Neural cell (in vitro differentiated cells): ENCODE results near the gene INPP5A. TPM values are rescaled to one million over a fixed set of nuclear protein-coding genes. Genes with fewer than 3 reads are reported as not detected.

Experiments
- H2AFZ ChIP-seq: fragments of 200-600, 300-800 bp; sonication (generic), shearing (Covaris generic); 2 replicates; pipeline ENCODE4 v1.6.0; 2014; ENCODE audit warnings: low read depth, mild to moderate bottlenecking, antibody characterized with exemption, low read length, moderate library complexity
- H3F3A ChIP-seq: fragments of 200-600 bp; shearing (Covaris generic); 2 replicates; pipeline ENCODE4 v1.6.1; 2016; ENCODE audit warnings: mild to moderate bottlenecking, moderate library complexity, mixed read lengths, antibody characterized with exemption, low read length; ENCODE audit not compliant: insufficient read depth, poor library complexity, severe bottlenecking
- H3K27ac ChIP-seq: fragments of 200-600, 300-800 bp; sonication (generic), shearing (Covaris generic); 2 replicates; pipeline ENCODE4 v1.5.1; 2014; ENCODE audit warnings: mild to moderate bottlenecking, low read length, moderate library complexity
- H3K27me3 ChIP-seq: fragments of 300-800, 200-600 bp; sonication (generic), shearing (Covaris generic); 2 replicates; pipeline ENCODE4 v1.6.0; 2014; ENCODE audit warnings: mild to moderate bottlenecking, low read depth, low read length, moderate library complexity; ENCODE audit not compliant: insufficient read depth
- H3K36me3 ChIP-seq: fragments of 300-800, 200-600 bp; sonication (generic), shearing (Covaris generic); 2 replicates; pipeline ENCODE4 v1.5.1; 2014; ENCODE audit warnings: mild to moderate bottlenecking, antibody characterized with exemption, low read length, moderate library complexity; ENCODE audit not compliant: insufficient read depth
- H3K4me2 ChIP-seq: fragments of 300-800, 200-600 bp; sonication (generic), shearing (Covaris generic); 2 replicates; pipeline ENCODE4 v1.6.0; 2014; ENCODE audit warnings: mild to moderate bottlenecking, low read length
- H3K4me3 ChIP-seq: fragments of 300-800, 200-600 bp; sonication (generic), shearing (Covaris generic); 2 replicates; pipeline ENCODE4 v1.5.1; 2014; ENCODE audit warnings: mild to moderate bottlenecking, low read length, moderate library complexity
- H3K79me2 ChIP-seq: fragments of 200-600 bp; shearing (Covaris generic); replicated peaks from 2 replicates; pipeline ENCODE4 v1.6.0; 2014; ENCODE audit warnings: mild to moderate bottlenecking, low read length, moderate library complexity; ENCODE audit not compliant: insufficient read depth
- H3K9ac ChIP-seq: fragments of 300-800, 200-600 bp; sonication (generic), shearing (Covaris generic); 2 replicates; pipeline ENCODE4 v1.6.1; 2016; ENCODE audit warnings: mild to moderate bottlenecking, low read length, mixed read lengths
- H3K9me2 ChIP-seq: fragments of 200-600 bp; shearing (Covaris generic); 2 replicates; pipeline ENCODE4 v1.6.1; 2016; ENCODE audit warnings: mild to moderate bottlenecking, low read length, mixed read lengths; ENCODE audit not compliant: insufficient read depth
- H3K9me3 ChIP-seq: fragments of 200-600, 300-800 bp; sonication (generic), shearing (Covaris generic); 2 replicates; pipeline ENCODE4 v1.6.1; 2016; ENCODE audit warnings: mild to moderate bottlenecking, mixed run types, low read length, moderate library complexity, mixed read lengths
- H4K20me1 ChIP-seq: fragments of 200-600 bp; shearing (Covaris generic); 2 replicates; pipeline ENCODE4 v1.6.1; 2016; ENCODE audit warnings: mild to moderate bottlenecking, mixed run types; ENCODE audit not compliant: insufficient read depth
- EP300 ChIP-seq: fragments of 450-650 bp; conservative IDR thresholded peaks from 2 replicates; pipeline ENCODE4 v1.6.1; 2014; ENCODE audit warnings: antibody characterized with exemption, mild to moderate bottlenecking, moderate library complexity; ENCODE audit not compliant: poor library complexity, severe bottlenecking
- EZH2 ChIP-seq: fragments of 200-600, 300-800 bp; shearing (Covaris generic), sonication (generic); IDR thresholded peaks from 2 replicates; pipeline ENCODE4 v1.6.1; 2014; ENCODE audit warnings: antibody characterized with exemption, low read length, borderline replicate concordance, mild to moderate bottlenecking; ENCODE audit not compliant: insufficient read depth, poor library complexity, severe bottlenecking
- MXI1 ChIP-seq: fragments of 450-650 bp; conservative IDR thresholded peaks from 2 replicates; pipeline ENCODE4 v1.6.1; 2014; ENCODE audit warnings: antibody characterized with exemption, mild to moderate bottlenecking; ENCODE audit not compliant: poor library complexity, severe bottlenecking
- POLR2AphosphoS5 ChIP-seq: IDR thresholded peaks from 2 replicates; pipeline ENCODE4 v1.6.1; 2012
- RAD21 ChIP-seq: fragments of 450-650 bp; conservative IDR thresholded peaks from 2 replicates; pipeline ENCODE4 v1.6.1; 2014; ENCODE audit warnings: antibody characterized with exemption, mild to moderate bottlenecking, moderate library complexity
- SMC3 ChIP-seq: fragments of 450-650 bp; conservative IDR thresholded peaks from 2 replicates; pipeline ENCODE4 v1.6.1; 2014; ENCODE audit warnings: antibody characterized with exemption, mild to moderate bottlenecking, moderate library complexity; ENCODE audit not compliant: poor library complexity
- TAF1 ChIP-seq: IDR thresholded peaks from 2 replicates; pipeline ENCODE4 v1.6.1; 2012; ENCODE audit warnings: low read depth
- polyA plus RNA-seq: library from polyadenylated mRNA; depleted of rRNA; stranded (reverse); fragments of >200 nt; gene quantifications from 2 replicates; pipeline ENCODE4 v1.2.3, GENCODE V29; 2014
- TF ChIP-seq, protein P1 (sequence below): IDR thresholded peaks from 2 replicates; pipeline ENCODE4 v1.6.1; 2012; ENCODE audit warnings: borderline replicate concordance
- TF ChIP-seq, protein P2 (sequence below): fragments of 450-650 bp; IDR thresholded peaks from 2 replicates; pipeline ENCODE4 v1.5.1; 2014; ENCODE audit warnings: antibody characterized with exemption, mild to moderate bottlenecking, moderate library complexity; ENCODE audit not compliant: poor library complexity, severe bottlenecking

Gene INPP5A
- polyA plus RNA-seq, 1 donor from 2014 or later = 48.8 TPM

DNA sequence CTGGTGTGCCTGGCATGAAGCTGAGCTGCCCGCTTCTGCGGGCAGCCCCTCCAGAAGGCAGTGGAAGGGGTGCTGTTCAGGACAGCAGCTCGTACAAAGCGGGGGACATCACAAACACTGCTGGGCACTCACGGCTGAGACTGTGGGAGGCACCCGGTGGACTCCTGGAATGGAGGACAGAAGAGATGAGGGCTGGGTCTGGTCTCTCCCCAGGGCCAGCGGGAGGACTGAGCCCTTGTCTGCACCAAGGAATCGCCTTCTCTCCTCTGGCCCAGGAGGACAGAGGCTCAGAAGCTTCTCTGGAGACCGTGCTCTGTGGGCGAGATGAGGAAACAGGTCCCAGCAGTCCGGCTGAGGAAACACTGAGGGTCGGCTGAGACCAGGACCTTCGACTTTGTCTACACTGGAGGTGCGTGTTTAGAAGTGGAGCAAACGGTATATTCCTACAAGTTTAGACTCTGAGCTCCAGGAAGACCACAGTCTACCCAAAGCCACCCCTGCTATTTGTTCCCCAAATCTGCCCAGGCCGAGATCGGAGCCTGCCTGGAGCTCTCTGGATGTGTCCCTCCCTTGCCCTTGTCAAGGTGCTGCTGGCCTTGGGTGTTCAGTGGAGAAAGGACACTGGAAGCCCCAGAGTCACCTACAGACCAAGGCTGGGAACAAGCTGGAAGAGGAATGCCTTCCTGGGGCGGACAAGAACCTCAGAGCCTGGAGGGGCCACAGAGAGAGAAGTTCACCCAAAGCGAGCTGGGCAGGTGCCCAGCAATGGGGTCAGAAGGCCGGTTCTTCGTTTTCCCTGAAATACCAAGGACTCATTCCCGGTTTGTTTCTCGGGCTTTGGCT, 12.9 kb upstream of the INPP5A start:
- Histone ChIP-seq H3K4me2 (no peak overlapping the region), H3F3A (no peaks in the 10 kb centered on the region), H3K9me2 (no peaks in the 10 kb centered on the region), H3K4me3 (no peak overlapping the region), H3K27ac (no peak overlapping the region), H3K9me3 (no peaks in the 10 kb centered on the region), H2AFZ (no peak overlapping the region), H3K9ac (no peak overlapping the region), H4K20me1 (no peaks in the 10 kb centered on the region), H3K27me3 (no peaks in the 10 kb centered on the region), H3K79me2 (no peaks in the 10 kb centered on the region), H3K36me3 (no peaks in the 10 kb centered on the region)
- TF ChIP-seq RAD21 = no peak
- no peak for TF ChIP-seq EP300
- no peak for TF ChIP-seq POLR2AphosphoS5
- TF ChIP-seq, protein P1, sequence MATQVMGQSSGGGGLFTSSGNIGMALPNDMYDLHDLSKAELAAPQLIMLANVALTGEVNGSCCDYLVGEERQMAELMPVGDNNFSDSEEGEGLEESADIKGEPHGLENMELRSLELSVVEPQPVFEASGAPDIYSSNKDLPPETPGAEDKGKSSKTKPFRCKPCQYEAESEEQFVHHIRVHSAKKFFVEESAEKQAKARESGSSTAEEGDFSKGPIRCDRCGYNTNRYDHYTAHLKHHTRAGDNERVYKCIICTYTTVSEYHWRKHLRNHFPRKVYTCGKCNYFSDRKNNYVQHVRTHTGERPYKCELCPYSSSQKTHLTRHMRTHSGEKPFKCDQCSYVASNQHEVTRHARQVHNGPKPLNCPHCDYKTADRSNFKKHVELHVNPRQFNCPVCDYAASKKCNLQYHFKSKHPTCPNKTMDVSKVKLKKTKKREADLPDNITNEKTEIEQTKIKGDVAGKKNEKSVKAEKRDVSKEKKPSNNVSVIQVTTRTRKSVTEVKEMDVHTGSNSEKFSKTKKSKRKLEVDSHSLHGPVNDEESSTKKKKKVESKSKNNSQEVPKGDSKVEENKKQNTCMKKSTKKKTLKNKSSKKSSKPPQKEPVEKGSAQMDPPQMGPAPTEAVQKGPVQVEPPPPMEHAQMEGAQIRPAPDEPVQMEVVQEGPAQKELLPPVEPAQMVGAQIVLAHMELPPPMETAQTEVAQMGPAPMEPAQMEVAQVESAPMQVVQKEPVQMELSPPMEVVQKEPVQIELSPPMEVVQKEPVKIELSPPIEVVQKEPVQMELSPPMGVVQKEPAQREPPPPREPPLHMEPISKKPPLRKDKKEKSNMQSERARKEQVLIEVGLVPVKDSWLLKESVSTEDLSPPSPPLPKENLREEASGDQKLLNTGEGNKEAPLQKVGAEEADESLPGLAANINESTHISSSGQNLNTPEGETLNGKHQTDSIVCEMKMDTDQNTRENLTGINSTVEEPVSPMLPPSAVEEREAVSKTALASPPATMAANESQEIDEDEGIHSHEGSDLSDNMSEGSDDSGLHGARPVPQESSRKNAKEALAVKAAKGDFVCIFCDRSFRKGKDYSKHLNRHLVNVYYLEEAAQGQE = no peak
- TF ChIP-seq EZH2 = no peak
- TF ChIP-seq SMC3 = no peak
- TF ChIP-seq TAF1 = no peak
- TF ChIP-seq, protein P2, sequence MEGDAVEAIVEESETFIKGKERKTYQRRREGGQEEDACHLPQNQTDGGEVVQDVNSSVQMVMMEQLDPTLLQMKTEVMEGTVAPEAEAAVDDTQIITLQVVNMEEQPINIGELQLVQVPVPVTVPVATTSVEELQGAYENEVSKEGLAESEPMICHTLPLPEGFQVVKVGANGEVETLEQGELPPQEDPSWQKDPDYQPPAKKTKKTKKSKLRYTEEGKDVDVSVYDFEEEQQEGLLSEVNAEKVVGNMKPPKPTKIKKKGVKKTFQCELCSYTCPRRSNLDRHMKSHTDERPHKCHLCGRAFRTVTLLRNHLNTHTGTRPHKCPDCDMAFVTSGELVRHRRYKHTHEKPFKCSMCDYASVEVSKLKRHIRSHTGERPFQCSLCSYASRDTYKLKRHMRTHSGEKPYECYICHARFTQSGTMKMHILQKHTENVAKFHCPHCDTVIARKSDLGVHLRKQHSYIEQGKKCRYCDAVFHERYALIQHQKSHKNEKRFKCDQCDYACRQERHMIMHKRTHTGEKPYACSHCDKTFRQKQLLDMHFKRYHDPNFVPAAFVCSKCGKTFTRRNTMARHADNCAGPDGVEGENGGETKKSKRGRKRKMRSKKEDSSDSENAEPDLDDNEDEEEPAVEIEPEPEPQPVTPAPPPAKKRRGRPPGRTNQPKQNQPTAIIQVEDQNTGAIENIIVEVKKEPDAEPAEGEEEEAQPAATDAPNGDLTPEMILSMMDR = no peak
- TF ChIP-seq MXI1 = no peak

DNA sequence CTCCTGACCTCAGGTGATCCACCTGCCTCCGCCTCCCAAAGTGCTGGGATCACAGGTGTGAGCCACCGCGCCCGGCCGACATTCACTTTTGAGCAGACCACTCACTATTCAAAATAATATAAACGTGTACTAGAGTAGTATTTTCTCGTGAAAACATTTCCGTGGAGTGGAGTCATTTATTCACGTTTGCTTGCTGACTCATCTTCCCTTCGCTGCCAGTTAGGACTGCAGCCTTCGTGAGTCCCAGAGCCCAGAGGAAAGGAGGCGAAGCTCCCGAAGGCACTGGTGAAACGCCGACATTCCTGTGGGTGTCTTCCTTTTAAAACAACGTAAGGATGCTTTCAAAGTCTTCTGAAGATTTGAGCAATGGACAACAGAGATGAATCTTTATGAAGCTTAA, 10.9 kb upstream of the INPP5A start:
- no peak overlapping the region for H3K4me3 ChIP-seq
- H3F3A ChIP-seq = no peaks in the 10 kb centered on the region
- no peaks in the 10 kb centered on the region for H3K9me3 ChIP-seq
- no peaks in the 10 kb centered on the region for H3K9me2 ChIP-seq
- H3K9ac ChIP-seq = no peak overlapping the region
- H2AFZ ChIP-seq = no peak overlapping the region
- no peaks in the 10 kb centered on the region for H3K27me3 ChIP-seq
- H4K20me1 ChIP-seq = no peaks in the 10 kb centered on the region
- H3K79me2 ChIP-seq = no peaks in the 10 kb centered on the region
- TF ChIP-seq TAF1 (no peak), MXI1 (no peak), EZH2 (no peak), EP300 (no peak)
- TF ChIP-seq, protein P1 = no peak
- TF ChIP-seq, protein P2 = no peak
- no peak overlapping the region for H3K27ac ChIP-seq
- H3K4me2 ChIP-seq = no peak overlapping the region
- H3K36me3 ChIP-seq = no peaks in the 10 kb centered on the region
